Colonic mucosa (tissue), 4 donors: ENCODE results near the gene ALDH4A1. TPM values are rescaled to one million over a fixed set of nuclear protein-coding genes. Genes with fewer than 3 reads are reported as not detected.

Experiments
- DNase-seq: peaks from one replicate; pipeline ENCODE4 v3.0.0-alpha.2; 2020
- H3K27ac ChIP-seq: fragments of 200-600 bp; one replicate; pipeline ENCODE4 v1.8.0; 2021
- H3K27me3 ChIP-seq: fragments of 200-600 bp; one replicate; pipeline ENCODE4 v1.8.0; 2021
- H3K36me3 ChIP-seq: fragments of 200-600 bp; one replicate; pipeline ENCODE4 v1.8.0; 2021
- H3K4me1 ChIP-seq: fragments of 200-600 bp; one replicate; pipeline ENCODE4 v1.8.0; 2021; ENCODE audit warnings: mild to moderate bottlenecking
- H3K4me3 ChIP-seq: fragments of 200-600 bp; one replicate; pipeline ENCODE4 v1.8.0; 2021
- H3K9ac ChIP-seq, 2 donors: one replicate each; pipeline ENCODE4 v1.7.0; 2013; ENCODE audit warnings: control low read depth in 2 of 2, low read depth in 2 of 2, low read length in 2 of 2
- H3K9me3 ChIP-seq: fragments of 200-600 bp; one replicate; pipeline ENCODE4 v1.8.0; 2021
- CTCF ChIP-seq: fragments of 200-600 bp; IDR thresholded peaks from one replicate; pipeline ENCODE4 v1.8.0; 2022; ENCODE audit warnings: antibody characterized with exemption, mild to moderate bottlenecking
- intact Hi-C: fragments of 100-400 bp; cut with DNase I; formaldehyde crosslinking; loops from one replicate; pipeline ENCODE4 v1.14.1; 2022
- total RNA-seq, 2 donors: library from RNA; stranded (reverse); fragmentation: NEBNext Ultra II Directional in 1 of 2; extraction: Animal tissue kit (Norgen Biotek cat#: 25700) in 1 of 2; gene quantifications; one replicate each; pipeline ENCODE4 v1.2.1, GENCODE V29; 2021
- donor health status: healthy.
- donor health status: DM: no; HTN: no; CAD: no.
- donor health status: DM: no; HTN: no; CAD: no.

ALDH4A1 gene
- total RNA-seq, 2 donors from 2014 or later, result 7.9 to 13.0 TPM

GRCh38 chr1:18858070-18858688, 44.2 kb downstream of the ALDH4A1 start:
- no peak for DNase-seq
- intact Hi-C loops, result no loop called here
- Histone ChIP-seq H3K9me3 (no peaks in the 10 kb centered on the region), H3K27ac (no peak overlapping the region), H3K9ac (no peak overlapping the region), H3K36me3 (no peaks in the 10 kb centered on the region), H3K4me3 (no peak overlapping the region), H3K4me1 (no peaks in the 10 kb centered on the region), H3K27me3 (no peaks in the 10 kb centered on the region)
- no peak for TF ChIP-seq CTCF

- DNase-seq, result no peak
- TF ChIP-seq CTCF, result no peak
- H3K27me3 ChIP-seq, result no peaks in the 10 kb centered on the region
- H3K36me3 ChIP-seq, result no peaks in the 10 kb centered on the region
- H3K9me3 ChIP-seq, result no peaks in the 10 kb centered on the region
- H3K9ac ChIP-seq, result no peak overlapping the region
- no peaks in the 10 kb centered on the region for H3K4me1 ChIP-seq
- H3K27ac ChIP-seq, result no peak overlapping the region
- intact Hi-C loops, result no loop called here
- H3K4me3 ChIP-seq, result no peak overlapping the region
Observed at GRCh38 chr1:18856435-18856834, 45.9 kb downstream of the ALDH4A1 start.

- Histone ChIP-seq H3K9ac (no peak overlapping the region), H3K4me3 (no peak overlapping the region), H3K9me3 (no peaks in the 10 kb centered on the region), H3K27ac (no peak overlapping the region), H3K4me1 (no peaks in the 10 kb centered on the region), H3K27me3 (no peaks in the 10 kb centered on the region), H3K36me3 (no peaks in the 10 kb centered on the region)
- DNase-seq, result no peak
- intact Hi-C loops, result no loop called here
- no peak for TF ChIP-seq CTCF
Observed at GRCh38 chr1:18855573-18855972, 46.8 kb downstream of the ALDH4A1 start.

GRCh38 chr1:18854331-18855025, 47.9 kb downstream of the ALDH4A1 start:
- no peak overlapping the region for H3K9ac ChIP-seq
- H3K4me1 ChIP-seq, result no peaks in the 10 kb centered on the region
- H3K27me3 ChIP-seq, result no peaks in the 10 kb centered on the region
- no peak overlapping the region for H3K27ac ChIP-seq
- no peak for DNase-seq
- H3K4me3 ChIP-seq, result no peak overlapping the region
- no peaks in the 10 kb centered on the region for H3K9me3 ChIP-seq
- no peaks in the 10 kb centered on the region for H3K36me3 ChIP-seq
- TF ChIP-seq CTCF, result no peak
- intact Hi-C loops, result no loop called here

GRCh38 chr1:18852501-18852900, 49.9 kb downstream of the ALDH4A1 start:
- Histone ChIP-seq H3K27ac (no peak overlapping the region), H3K9ac (no peak overlapping the region), H3K9me3 (no peaks in the 10 kb centered on the region), H3K4me3 (no peak overlapping the region), H3K4me1 (no peaks in the 10 kb centered on the region), H3K27me3 (no peaks in the 10 kb centered on the region), H3K36me3 (no peaks in the 10 kb centered on the region)
- DNase-seq, result no peak
- intact Hi-C loops, result no loop called here
- no peak for TF ChIP-seq CTCF
